ENCODE measurements around the gene UBE2E2.
A peak's percentile ranks its signal among the peaks of the same experiment; 100 is the strongest.
"Not testable (repeated sequence)": the region's sequence is repeated elsewhere in the genome, so short reads cannot be mapped to it uniquely, and the experiment has no call there.

The UBE2E2 gene

GRCh38 chr3:23594894-23595670 is 392.0 kb downstream of the UBE2E2 start:
- DNase-seq = no peak

GRCh38 chr3:23595851-23596250 is 392.7 kb downstream of the UBE2E2 start:
- no peak for DNase-seq

DNA sequence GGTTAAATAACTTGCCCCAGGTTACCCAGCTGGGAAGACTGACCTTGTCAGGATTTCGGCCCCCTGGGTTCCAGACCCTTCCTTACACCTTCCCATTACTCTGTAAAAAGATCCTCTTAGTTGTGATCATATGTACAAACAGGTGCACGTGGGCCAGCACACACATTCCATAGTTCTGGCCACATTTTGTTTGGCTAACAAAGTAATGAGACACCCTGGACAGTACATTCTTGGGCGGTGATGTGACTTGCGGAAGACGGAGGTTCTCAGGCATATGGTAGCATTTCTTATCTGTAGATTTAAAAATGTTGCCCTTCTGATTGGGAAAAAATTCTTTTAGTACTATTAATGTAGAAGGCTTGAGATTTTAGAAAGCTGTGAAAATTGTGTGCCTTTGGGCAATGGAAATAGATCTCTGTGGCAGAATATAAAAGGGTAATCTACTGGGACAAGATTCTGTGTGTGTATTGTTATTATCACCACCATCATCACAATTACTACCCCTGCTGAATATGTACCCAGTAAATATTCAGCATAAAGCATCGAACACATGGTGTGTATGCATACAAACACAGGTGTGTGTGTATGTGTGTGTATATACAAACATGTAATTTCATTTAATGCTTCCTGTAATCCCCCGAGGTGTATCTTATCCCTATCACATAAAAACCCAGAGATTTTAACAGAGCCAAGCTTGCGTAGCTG is 397.2 kb downstream of the UBE2E2 start:
- DNase-seq = no peak

DNA sequence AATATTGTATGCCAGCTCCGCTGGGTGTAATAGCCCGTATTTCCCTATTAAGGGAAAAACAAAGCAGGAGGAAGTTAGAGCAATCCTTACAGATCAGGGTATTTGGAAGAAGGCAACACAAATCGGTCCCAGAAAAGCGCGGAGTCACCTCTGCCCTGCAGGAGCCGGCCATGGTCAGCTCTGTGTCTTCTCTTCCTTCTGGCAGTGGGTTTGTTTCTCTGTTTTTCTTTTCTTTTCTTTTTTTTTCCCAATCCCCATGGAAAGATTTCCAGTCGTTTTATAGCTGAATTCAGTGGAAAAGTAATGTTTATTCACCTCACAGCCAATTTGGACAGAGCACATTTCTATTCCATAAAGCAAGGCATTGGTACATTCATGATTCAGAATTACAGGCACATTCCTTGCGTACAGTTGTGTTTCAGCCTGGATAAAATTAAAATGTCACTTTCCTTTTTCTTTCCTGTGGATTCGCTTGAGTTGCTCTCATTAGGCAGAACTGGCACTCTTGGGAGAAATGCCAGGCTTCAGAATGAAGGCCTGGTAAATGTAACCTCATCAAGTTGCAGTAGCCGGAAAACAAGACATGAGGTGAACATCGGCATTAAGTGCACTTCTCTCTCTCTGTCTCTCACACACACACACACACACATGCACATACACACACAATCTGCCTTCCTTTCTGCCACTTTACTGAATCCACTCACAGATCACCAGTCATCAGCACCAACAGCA is 398.1 kb downstream of the UBE2E2 start:
- no peak for DNase-seq

GRCh38 chr3:23602971-23603370 is 399.8 kb downstream of the UBE2E2 start:
- no peak for DNase-seq

DNA sequence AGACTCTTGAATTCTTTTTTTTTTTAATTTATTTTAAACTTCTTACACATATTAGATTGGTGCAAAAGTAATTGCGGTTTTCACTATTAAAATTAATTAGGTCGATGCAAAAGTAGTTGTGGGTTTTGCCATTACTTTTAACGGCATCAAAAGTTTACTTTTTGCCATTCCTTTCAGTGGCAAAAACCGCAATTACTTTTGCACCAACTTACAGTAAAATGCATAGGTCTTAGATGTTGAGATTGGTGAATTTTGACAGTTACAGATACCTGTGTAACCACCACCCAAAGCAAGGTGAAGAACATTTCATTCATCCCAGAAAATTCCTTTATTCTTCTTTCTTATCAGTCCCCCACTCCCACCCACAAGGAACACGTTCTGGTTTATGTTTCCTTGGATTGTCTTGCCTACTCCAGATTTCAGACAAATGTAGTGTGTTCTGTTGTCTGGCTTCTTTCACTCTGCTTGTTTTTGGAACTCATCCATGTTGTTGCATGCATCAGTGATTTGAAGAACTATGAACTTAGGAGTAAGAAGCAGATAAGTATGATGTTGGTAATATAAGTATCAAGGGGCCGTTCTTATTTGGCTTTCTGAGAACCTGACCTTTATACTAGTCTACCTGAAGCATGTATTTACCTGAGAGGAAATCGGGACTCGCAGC is 404.2 kb downstream of the UBE2E2 start:
- DNase-seq = no peak

GRCh38 chr3:23608650-23609049 is 405.5 kb downstream of the UBE2E2 start:
- no peak for DNase-seq

DNA sequence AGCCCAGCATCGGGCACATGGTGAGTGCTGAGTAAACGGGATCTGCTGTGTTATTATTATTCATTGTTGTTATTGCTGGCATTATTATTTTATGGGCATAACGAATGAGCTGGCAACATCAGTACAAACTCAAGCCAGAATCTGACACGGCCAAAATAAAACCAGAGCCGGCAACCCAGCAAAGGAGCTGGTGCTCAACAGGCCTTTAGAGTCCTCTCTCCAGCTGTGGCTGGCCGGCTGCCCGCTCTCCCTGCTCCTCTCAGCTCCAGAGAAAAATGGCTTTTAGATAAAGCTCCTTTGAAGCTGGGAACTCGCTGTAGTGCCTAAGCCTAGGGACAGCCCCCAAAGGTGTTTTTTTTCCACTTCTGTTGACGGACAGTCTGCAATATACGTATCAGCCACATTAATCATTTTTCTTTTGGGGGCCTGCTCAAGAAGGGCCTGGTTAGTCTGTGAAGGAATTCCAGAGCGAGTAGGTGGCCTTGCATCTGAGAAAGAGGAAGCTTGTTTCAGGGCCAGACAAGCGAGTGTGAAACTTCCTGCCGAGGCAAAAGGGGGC is 408.7 kb downstream of the UBE2E2 start:
- peak; percentile 65 to 70 for DNase-seq

DNA sequence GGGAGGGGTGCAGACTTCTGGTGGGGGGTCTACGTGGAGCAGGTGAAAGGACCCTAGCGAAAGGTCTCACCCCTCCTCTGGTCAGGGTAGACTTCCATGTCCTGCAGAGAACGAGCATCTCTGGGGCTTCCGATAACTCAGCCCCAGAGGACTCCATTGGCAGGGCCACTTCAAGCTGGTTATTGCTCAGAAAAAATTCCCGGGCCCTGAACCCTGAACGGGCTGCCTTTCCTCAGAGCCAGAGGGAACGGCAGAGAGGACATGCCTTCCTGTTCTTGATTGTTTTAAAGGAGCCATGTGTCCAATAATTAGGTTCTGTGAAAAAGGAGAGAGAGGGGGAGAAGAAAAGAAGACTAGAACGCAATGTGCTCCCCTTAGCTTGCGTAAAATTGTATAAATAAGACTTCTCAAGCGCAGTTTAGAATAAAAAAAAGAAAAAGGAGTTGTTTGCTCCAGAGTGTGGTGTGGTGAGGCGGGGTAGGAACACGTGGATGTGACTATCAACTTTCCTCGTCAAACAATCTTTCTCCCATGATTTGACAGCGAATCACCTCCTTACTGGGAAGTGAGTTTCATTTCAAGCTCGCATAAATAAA is 409.3 kb downstream of the UBE2E2 start:
- peak in 1 of 2 experiments; percentile 34 for DNase-seq

GRCh38 chr3:23615068-23615467 is 411.9 kb downstream of the UBE2E2 start:
- DNase-seq = no peak

- DNase-seq = not testable (repeated sequence)
These were observed 415.3 kb downstream of the UBE2E2 start for GRCh38 chr3:23618475-23618874.

- no peak for DNase-seq
These were observed 416.8 kb downstream of the UBE2E2 start for GRCh38 chr3:23619705-23620637.

DNA sequence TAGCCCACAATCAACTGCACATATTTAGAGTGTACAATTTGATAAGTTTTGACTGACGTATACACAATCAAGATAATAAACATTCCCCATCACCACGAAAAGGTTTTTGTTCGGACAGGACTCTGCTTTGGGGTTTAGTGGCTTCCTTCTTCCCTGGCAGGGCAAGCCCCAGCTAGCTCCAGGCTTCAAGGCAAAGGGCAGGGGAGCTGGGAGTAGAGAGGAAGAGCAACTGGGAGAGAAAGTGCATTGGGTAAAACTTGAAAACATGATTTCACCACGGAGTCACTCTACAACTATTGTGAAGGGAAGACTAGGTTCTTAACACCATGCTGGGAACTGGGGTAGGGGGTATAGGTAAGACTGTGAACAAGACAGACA is 417.5 kb downstream of the UBE2E2 start:
- DNase-seq = no peak

DNA sequence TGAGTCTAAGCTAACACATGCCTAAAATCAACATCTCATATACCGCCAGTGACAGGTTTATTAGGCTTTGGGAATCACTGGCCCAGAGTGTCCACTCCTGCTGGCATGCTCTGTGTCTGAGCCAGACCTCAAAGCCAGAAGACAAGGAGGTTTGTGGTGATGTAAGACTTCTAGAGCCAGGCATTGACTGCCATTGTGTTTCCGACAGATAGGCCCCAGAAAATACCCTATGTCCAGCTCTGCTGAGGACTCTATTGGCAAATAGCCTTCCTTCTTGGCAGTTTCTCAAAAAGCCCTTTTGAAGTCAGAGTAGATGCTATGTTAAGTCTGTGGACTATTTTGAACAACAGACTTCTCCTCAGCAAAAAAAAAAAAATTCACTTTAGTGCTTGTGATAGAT is 420.7 kb downstream of the UBE2E2 start:
- no peak for DNase-seq

DNA sequence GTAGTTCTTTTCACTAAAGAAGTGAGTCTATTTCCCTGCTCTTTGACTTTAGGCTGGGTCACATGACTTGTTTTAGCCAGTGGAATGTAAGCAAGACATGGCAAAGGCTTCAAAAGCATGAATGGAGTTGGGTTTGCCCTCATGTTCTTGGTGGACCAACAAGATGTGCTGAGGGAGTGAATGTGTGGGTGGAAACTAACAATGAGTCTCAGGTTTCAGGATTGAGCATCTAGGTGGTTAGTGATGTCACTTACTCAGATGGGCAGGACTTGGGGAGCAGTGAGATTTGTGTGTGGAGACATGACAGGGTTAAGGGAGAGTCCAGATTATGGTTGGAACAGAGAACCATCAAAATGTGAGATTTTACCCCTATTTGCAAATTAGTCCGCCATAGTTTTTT is 421.2 kb downstream of the UBE2E2 start:
- DNase-seq = no peak

DNA sequence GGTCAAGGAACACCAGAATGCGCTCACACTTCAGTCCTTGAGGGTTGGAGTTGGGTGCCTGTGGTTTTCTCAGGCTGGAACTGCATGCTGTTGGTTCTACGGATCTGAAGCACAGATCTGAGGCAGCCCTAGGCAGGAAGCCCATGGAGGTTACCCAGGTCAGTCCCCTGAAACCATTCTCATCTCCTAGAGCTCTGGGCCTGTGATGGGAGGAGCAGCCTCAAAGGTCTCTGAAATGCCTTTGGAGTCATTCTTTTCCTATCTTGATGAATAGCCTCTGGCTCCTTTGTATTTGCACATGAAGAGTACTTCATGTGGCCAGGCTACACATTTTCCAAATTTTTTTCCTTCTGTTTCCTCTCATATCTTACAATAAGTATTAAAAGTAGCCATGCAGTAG is 423.3 kb downstream of the UBE2E2 start:
- DNase-seq = no peak

DNA sequence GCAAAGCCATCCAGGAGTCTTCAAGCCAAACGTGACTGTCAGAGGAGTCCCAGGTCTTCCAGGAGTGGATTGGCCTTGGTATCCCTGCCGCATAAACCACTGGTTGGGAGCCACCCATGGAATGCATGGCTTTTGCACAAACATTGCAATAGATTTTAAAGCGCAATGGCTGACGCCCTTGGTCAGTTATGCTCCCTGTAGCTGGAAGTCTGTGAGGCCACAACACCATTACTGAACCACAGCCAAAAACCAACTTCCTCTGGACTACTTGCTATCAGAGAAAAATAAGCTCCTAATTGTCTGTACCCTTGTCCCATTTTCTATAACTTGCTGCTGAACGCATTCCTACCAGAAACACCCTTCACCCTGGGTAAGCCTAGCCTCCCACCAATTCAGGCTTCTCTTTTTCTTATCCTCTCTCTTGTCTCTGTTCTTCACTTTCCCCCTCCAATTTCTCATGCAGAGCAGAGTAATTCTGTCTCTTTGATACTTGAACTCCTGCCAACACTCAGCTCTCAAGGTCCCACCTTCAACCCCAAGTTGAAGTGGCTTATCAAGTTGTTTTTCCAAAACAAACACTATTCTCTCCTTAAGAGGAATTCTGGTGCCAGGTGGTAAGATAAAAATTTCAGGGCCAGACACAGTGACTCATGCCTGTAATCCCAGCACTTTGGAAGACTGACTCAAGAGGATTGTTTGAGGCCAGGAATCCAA is 426.2 kb downstream of the UBE2E2 start:
- DNase-seq = peak in 1 of 2 experiments; percentile 14

DNA sequence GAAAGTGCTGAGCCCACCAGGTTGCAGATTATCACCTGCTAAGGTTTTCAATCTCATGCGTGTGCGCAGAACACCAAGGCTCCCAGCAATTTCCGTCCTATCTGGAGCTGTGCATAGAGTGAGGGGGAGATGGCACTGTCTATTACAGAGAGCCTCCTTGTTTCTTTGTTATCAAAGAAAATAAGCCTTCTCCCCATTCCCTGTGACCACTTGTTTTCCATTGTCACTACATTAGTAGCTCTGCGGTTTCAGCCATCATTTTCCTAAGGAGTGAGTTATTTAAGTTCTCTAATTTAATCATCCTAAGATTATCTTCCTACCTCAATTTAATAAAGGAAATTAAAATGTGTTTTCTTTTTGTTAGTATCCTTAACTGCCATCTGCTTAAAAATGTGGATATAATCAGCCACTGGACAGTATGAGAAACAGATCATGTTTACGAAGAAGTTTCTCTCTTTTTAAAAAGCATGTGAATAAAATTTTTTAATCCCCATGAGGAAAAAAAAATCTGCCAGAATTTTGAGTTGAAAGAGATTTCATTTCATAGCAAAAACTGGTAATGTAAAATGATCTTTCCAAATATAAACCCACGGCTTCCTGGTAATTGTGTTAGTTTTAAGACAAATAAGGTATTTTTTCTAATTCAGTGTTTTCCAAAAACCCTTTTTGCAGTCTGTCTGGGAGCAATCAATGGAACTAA is 430.3 kb downstream of the UBE2E2 start:
- DNase-seq = no peak

GRCh38 chr3:23637339-23637738 is 434.2 kb downstream of the UBE2E2 start:
- no peak for DNase-seq
